GM12864 (cell line): ENCODE measurements around the gene HNRNPH1.

Experiments
- DNase-seq: peaks from one replicate; pipeline ENCODE4 v3.0.0-alpha.2; 2011; ENCODE audit warnings: low read depth
- H3K4me3 ChIP-seq: 2 replicates; pipeline ENCODE4 v1.5.1; 2011; ENCODE audit warnings: mild to moderate bottlenecking, low read depth, low read length, control low read depth
- CTCF ChIP-seq: IDR thresholded peaks from 2 replicates; pipeline ENCODE4 v1.5.1; 2011; ENCODE audit warnings: low read depth, mild to moderate bottlenecking, moderate library complexity, low read length, control low read depth, inconsistent platforms; ENCODE audit errors: missing control alignments

HNRNPH1 gene

GRCh38 chr5:179599973-179600372 lies 23.5 kb downstream of the HNRNPH1 start:
- no peak for TF ChIP-seq CTCF
- DNase-seq: no peak
- no peak overlapping the region for H3K4me3 ChIP-seq

- H3K4me3 ChIP-seq: no peak overlapping the region
- no peak for DNase-seq
- TF ChIP-seq CTCF: no peak
These were observed 23.9 kb downstream of the HNRNPH1 start for GRCh38 chr5:179599566-179599965.

GRCh38 chr5:179599100-179599499 lies 24.4 kb downstream of the HNRNPH1 start:
- no peak for TF ChIP-seq CTCF
- no peak overlapping the region for H3K4me3 ChIP-seq
- no peak for DNase-seq

- DNase-seq: no peak
- TF ChIP-seq CTCF: no peak
These were observed 27.1 kb downstream of the HNRNPH1 start for GRCh38 chr5:179596421-179596820.

GRCh38 chr5:179595916-179596315 lies 27.6 kb downstream of the HNRNPH1 start:
- H3K4me3 ChIP-seq: no peak overlapping the region
- no peak for DNase-seq
- no peak for TF ChIP-seq CTCF

More at GRCh38 chr5:179596421-179596820, 27.1 kb downstream of the HNRNPH1 start:
- no peak overlapping the region for H3K4me3 ChIP-seq

- H3K4me3 ChIP-seq: no peak overlapping the region
- no peak for TF ChIP-seq CTCF
- no peak for DNase-seq
These were observed 35.3 kb downstream of the HNRNPH1 start for GRCh38 chr5:179588166-179588565.

- H3K4me3 ChIP-seq: no peak overlapping the region
- no peak for TF ChIP-seq CTCF
- DNase-seq: no peak
These were observed 37.5 kb downstream of the HNRNPH1 start for GRCh38 chr5:179585941-179586401.
